ENCODE measurements around the gene NAT8L. TPM values are rescaled to one million over a fixed set of nuclear protein-coding genes. Genes with fewer than 3 reads are reported as not detected.

Gene NAT8L
- total and polyA plus RNA-seq, 2 of the 13 experiments (the other 11 are each of a cell fraction or from before 2014, with no cell fraction given), result 2.2 to 3.3 TPM

- TF ChIP-seq ZBTB4 (CRISPR knock-in tag; IDR thresholded peaks at IDR 0.05; ENCODE audit: borderline replicate concordance), result no peak
- peak; percentile 70; the same call in 1 of the 2 replicates for TF ChIP-seq CHD4 (IDR thresholded peaks at IDR 0.05; ENCODE audit: borderline replicate concordance, low read length)
- TF ChIP-seq ZNF781 (CRISPR knock-in tag; IDR thresholded peaks at IDR 0.05; ENCODE audit: borderline replicate concordance, not compliant biosample characterization), result peak; percentile 73
- no peak for TF ChIP-seq WIZ (CRISPR knock-in tag; IDR thresholded peaks at IDR 0.05)
- no peak for TF ChIP-seq MAZ (IDR thresholded peaks at IDR 0.05; ENCODE audit: borderline replicate concordance, low read depth, low read length)
- TF ChIP-seq MAZ (CRISPR knock-in tag; IDR thresholded peaks at IDR 0.05; ENCODE audit: low read depth), result no peak
- TF ChIP-seq RNF2 (conservative IDR thresholded peaks at IDR 0.05; ENCODE audit: low read depth), result no peak; the same call in 1 of the 2 replicates
- TF ChIP-seq RXRA (CRISPR knock-in tag; IDR thresholded peaks at IDR 0.05), result no peak
- TF ChIP-seq ZNF281 (CRISPR knock-in tag; IDR thresholded peaks at IDR 0.05; ENCODE audit: borderline replicate concordance), result no peak
- TF ChIP-seq ATF7-NPFF (CRISPR knock-in tag; IDR thresholded peaks at IDR 0.05; ENCODE audit: low read depth), result no peak
- no peak for TF ChIP-seq ZNF12 (CRISPR knock-in tag; IDR thresholded peaks at IDR 0.05)
- TF ChIP-seq ZKSCAN5 (CRISPR knock-in tag; IDR thresholded peaks at IDR 0.05), result no peak
- TF ChIP-seq ZFP36 (IDR thresholded peaks at IDR 0.05; ENCODE audit: borderline replicate concordance, low read depth, low read length, partially characterized antibody), result no peak
- TF ChIP-seq ZNF678 (CRISPR knock-in tag; IDR thresholded peaks at IDR 0.05), result no peak
- TF ChIP-seq SYNCRIP (IDR thresholded peaks at IDR 0.05; ENCODE audit: insufficient read depth, low read depth, low read length), result no peak
- TF ChIP-seq PAXIP1 (CRISPR knock-in tag; conservative IDR thresholded peaks at IDR 0.05), result no peak
- no peak for TF ChIP-seq RCOR2 (CRISPR knock-in tag; IDR thresholded peaks at IDR 0.05)
- TF ChIP-seq ZNF34 (CRISPR knock-in tag; IDR thresholded peaks at IDR 0.05; ENCODE audit: borderline replicate concordance), result no peak
- no peak for TF ChIP-seq SNAPC5 (CRISPR knock-in tag; IDR thresholded peaks at IDR 0.05; ENCODE audit: borderline replicate concordance)
- TF ChIP-seq ZNF577 (CRISPR knock-in tag; IDR thresholded peaks at IDR 0.05; ENCODE audit: borderline replicate concordance, low read depth), result no peak
- TF ChIP-seq ZNF7 (CRISPR knock-in tag; IDR thresholded peaks at IDR 0.05), result no peak
Observed at GRCh38 chr4:2009651-2010233, 49.4 kb upstream of the NAT8L start (continued).
